GM18867 (cell line): ENCODE data around the gene DYNC2H1.
"Not testable (repeated sequence)": the region's sequence is repeated elsewhere in the genome, so short reads cannot be mapped to it uniquely, and the experiment has no call there.

Experiments used
- ATAC-seq: cut with Tn5 transposase; IDR thresholded peaks from one replicate; pipeline ENCODE4 v1.9.1; 2021; ENCODE audit warnings: mild to moderate bottlenecking, moderate library complexity; ENCODE audit not compliant: unreplicated experiment

The DYNC2H1 gene

GRCh38 chr11:103358251-103358650 is 249.0 kb downstream of the DYNC2H1 start:
- no peak for ATAC-seq

- ATAC-seq, result no peak
These were observed 250.0 kb downstream of the DYNC2H1 start for GRCh38 chr11:103359216-103359615.

GRCh38 chr11:103364687-103365086 is 255.5 kb downstream of the DYNC2H1 start:
- ATAC-seq, result no peak

- no peak for ATAC-seq
These were observed 258.4 kb downstream of the DYNC2H1 start for GRCh38 chr11:103367650-103368049.

GRCh38 chr11:103368145-103368544 is 258.9 kb downstream of the DYNC2H1 start:
- no peak for ATAC-seq

- ATAC-seq, result no peak
These were observed 260.9 kb downstream of the DYNC2H1 start for GRCh38 chr11:103370076-103370475.

- ATAC-seq, result no peak
These were observed 263.7 kb downstream of the DYNC2H1 start for GRCh38 chr11:103372906-103373305.

GRCh38 chr11:103374227-103374626 is 265.0 kb downstream of the DYNC2H1 start:
- not testable (repeated sequence) for ATAC-seq

- ATAC-seq, result no peak
These were observed 269.7 kb downstream of the DYNC2H1 start for GRCh38 chr11:103378931-103379330.

GRCh38 chr11:103380031-103380430 is 270.8 kb downstream of the DYNC2H1 start:
- no peak for ATAC-seq

- ATAC-seq, result no peak
These were observed 275.4 kb downstream of the DYNC2H1 start for GRCh38 chr11:103384652-103385051.

GRCh38 chr11:103395612-103396011 is 286.4 kb downstream of the DYNC2H1 start:
- ATAC-seq, result no peak

GRCh38 chr11:103396237-103396636 is 287.0 kb downstream of the DYNC2H1 start:
- no peak for ATAC-seq

GRCh38 chr11:103397369-103397768 is 288.1 kb downstream of the DYNC2H1 start:
- ATAC-seq, result no peak

GRCh38 chr11:103398829-103399228 is 289.6 kb downstream of the DYNC2H1 start:
- ATAC-seq, result no peak

GRCh38 chr11:103406357-103406756 is 297.1 kb downstream of the DYNC2H1 start:
- ATAC-seq, result no peak

- no peak for ATAC-seq
These were observed 298.4 kb downstream of the DYNC2H1 start for GRCh38 chr11:103407641-103408040.

- ATAC-seq, result no peak
These were observed 304.2 kb downstream of the DYNC2H1 start for GRCh38 chr11:103413266-103413888.

GRCh38 chr11:103418014-103418413 is 308.8 kb downstream of the DYNC2H1 start:
- no peak for ATAC-seq

GRCh38 chr11:103420593-103420992 is 311.4 kb downstream of the DYNC2H1 start:
- ATAC-seq, result no peak

GRCh38 chr11:103433386-103434072 is 324.3 kb downstream of the DYNC2H1 start:
- no peak for ATAC-seq

GRCh38 chr11:103434073-103434411 is 324.8 kb downstream of the DYNC2H1 start:
- ATAC-seq, result no peak
